Mesangial cell (primary cell): ENCODE data around the gene SPRTN. TPM values are rescaled to one million over a fixed set of nuclear protein-coding genes. Genes with fewer than 3 reads are reported as not detected.

Source experiments
- total RNA-seq: library from RNA; depleted of rRNA; stranded (reverse); fragments of >200 nt; gene quantifications from 2 replicates; pipeline ENCODE4 v1.2.3, GENCODE V29; 2015

Gene SPRTN
- total RNA-seq, result 13.5 and 18.9 TPM in 2 replicates

GRCh38 chr1:231338270-231339128 is at the start of gene SPRTN:
Gene SPRTN (plus strand): TSS chr1:231338293. CDS start chr1:231338384, 91 bp downstream.

DNA sequence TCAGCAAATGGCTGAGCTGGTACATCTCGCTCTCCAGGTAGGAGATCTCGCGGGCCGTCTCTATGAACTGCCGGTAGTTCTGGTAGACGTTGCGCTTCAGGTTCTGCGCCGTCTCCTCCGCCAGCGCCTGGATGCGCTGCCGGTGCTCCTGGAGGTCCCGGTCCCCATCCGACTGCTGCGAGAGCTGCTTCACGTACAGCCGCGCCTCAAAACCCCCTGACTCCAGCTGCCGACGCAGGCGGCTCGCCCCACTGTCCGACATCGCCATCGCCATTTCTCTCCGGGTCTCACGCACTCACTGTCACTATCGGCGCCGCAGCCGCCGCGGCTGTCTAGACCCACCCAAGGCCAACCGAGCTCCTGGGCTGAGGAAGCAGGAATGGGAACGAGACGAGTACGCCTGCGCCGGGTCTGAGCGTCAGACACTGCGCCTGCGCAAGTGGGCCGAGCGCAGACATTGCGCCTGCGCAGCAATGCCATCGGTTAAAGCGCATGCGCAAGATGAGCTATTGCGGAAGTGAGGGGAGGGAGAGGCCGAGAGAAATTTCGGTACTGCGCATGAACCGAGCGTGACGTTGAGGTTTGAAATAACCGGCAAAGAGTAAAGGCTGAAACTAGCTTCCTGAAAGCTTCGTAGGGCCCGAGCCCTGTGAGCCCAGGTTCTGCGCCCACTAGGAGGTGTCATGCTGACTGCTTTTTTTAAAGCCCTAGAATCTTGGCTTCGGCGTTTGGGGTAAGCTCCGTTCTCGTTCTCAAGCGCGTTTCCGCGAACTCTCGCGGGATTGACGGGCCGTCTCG is 422 bp upstream of the SPRTN start, which contains the start of gene EXOC8:
TSS of gene EXOC8 (minus strand) at position 381 of the 798 bp plus-strand sequence. CDS start at position 274, 107 bp downstream.

Other genes starting within 250 kb of the SPRTN start
- gene TRIM67, start 176.2 kb upstream of the SPRTN start, total RNA-seq, result 1.1 TPM in 1 of 2 replicates, not detected in the other
- gene GNPAT, start 97.1 kb upstream of the SPRTN start, total RNA-seq, result 30.9 and 34.9 TPM in 2 replicates
- gene EXOC8, start 441 bp upstream of the SPRTN start, total RNA-seq, result 6.0 and 7.1 TPM in 2 replicates
- gene EGLN1, start 84.0 kb downstream of the SPRTN start, total RNA-seq, result 23.1 and 24.3 TPM in 2 replicates
- 12.3 and 12.9 TPM in 2 replicates for gene TSNAX, start 190.4 kb downstream of the SPRTN start, total RNA-seq